DOHH2 (cell line): ENCODE data around the gene TCN2.

Experiments
- CTCF ChIP-seq: fragments of 200-600 bp; sonication (generic); IDR thresholded peaks from one replicate; pipeline ENCODE4 v1.5.1; 2014; ENCODE audit warnings: antibody characterized with exemption, mild to moderate bottlenecking, low read depth, low read length; ENCODE audit not compliant: poor library complexity, severe bottlenecking
- EZH2phosphoT487 ChIP-seq: fragments of 200-600 bp; sonication (generic); IDR thresholded peaks from 2 replicates; pipeline ENCODE4 v1.6.1; 2017; ENCODE audit warnings: borderline replicate concordance, mild to moderate bottlenecking, antibody characterized with exemption, low read length, moderate library complexity, mixed read lengths

GRCh38 chr22:30650508-30651116 is 43.6 kb downstream of the TCN2 start:
- TF ChIP-seq CTCF = no peak
- TF ChIP-seq EZH2phosphoT487 = no peak
